T1000 (cell line): Measurements from ENCODE around the gene BPI.
"Not testable (repeated sequence)": the region's sequence is repeated elsewhere in the genome, so short reads cannot be mapped to it uniquely, and the experiment has no call there.

Source experiments
- DNase-seq: peaks from one replicate; lab custom pipeline; 2025; ENCODE audit warnings: mixed read lengths; lab: John Stamatoyannopoulos, UW

BPI gene

DNA sequence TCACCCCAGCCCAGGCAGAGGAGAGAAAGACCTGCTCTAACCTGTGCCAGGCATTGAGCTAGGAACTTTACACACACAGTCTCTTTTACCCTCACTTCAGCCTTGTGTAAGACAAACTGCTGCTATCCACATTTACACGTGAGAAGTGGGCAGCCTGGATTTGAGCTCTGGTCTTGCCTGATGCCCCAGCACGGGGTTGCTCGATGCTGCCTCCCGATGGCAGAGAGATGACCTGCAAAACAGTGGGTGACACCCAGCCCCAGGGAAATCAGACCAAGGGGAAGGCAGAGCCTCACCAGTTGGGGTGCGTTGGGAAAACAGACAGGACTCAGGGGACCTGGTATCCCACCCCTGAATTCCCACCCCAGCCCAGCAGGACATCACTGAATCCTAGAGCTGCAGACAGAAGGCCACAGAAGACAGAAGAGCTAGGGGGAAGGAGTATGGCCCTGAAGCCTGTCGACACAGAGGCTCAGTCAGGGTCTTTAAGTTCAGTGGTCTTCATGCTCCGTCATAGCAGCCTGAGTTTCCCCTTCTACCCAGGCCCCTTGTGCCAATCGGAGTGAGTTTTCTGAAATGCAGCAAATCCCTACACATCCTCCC, 990 bp downstream of the BPI start:
- DNase-seq: no peak

DNA sequence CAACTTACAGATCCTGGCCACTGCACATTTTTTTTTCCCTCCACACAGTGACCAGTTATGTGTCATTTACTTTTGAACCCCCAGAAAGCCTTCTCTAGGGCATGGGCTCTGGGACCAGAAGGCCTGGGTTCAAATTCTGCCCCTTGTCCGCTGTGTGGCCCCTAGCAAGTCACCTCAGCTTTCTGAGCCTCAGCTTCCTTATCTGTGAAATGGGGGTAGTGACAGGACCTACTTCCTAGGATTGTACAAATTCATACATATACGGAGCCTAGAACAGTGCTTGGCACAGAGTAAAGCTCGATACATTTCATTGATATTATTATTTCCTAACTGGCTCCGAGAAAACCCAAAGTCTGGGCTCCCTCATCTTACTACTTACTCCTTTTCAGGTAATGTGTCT, 1.6 kb downstream of the BPI start:
- no peak for DNase-seq

DNA sequence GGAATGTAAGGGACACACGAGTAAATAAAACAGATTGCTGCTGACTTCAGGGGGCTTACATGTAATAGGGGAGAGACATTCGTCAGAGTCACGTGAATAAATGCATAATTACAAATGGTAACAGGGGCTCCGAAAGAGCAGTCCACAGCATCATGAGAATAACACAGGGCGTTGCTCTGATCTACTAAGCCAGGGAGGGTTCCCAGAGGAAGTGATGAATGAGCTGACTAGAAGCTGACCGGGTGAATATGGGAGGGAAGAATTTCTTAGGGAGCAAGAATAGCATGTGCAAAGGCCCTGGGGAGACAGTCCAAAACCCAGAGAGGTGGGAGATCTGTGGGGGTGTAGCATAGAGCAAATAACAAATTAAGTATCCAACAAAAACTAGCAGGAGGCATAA, 2.4 kb downstream of the BPI start:
- no peak for DNase-seq

DNA sequence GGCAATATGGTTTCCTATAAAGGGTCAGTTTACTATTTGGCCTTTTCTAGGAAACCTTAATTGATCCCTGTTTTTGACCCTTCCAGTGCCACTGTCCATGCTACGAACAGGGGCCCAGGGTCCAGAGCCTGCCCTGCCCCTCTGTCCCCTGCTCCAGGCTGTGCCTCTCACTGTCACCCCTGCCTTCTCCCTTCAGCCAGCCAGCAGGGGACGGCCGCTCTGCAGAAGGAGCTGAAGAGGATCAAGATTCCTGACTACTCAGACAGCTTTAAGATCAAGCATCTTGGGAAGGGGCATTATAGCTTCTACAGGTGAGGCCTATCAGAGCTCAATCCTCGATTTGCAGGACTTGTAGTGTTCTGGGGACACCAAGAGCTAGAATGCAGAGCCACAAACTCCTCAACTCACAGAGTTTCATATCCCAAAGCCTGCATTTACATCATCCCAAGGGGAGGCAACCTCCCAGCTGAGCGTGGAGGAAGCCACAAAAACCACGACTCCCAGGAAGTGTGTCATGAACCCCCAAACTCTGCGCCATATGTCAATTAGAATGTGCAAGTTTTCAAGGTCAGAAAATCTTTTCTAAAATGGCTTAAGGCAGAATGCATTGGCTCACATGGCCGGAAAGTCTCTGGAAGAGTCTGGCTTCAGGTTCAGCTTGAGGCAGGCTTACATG, 3.6 kb downstream of the BPI start:
- DNase-seq: no peak

DNA sequence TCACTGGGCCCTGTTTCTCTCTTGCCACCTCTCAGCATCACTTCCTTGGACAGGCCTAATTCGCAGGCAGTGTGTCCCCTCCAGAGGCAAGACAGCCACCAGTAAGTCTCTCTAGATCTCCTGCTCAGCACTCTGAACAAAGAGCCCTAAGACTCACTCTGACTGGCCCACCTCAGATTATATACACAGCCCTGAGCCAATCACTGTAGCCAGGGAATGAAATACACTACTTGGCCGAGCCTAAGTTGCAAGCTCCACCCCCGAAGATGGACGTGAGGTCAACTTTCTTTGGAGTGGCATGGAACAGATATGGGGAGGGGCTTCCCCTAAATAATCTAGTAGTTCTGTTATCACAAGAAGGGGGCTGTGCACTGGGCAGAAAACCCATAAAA, 4.1 kb downstream of the BPI start:
- DNase-seq: no peak

DNA sequence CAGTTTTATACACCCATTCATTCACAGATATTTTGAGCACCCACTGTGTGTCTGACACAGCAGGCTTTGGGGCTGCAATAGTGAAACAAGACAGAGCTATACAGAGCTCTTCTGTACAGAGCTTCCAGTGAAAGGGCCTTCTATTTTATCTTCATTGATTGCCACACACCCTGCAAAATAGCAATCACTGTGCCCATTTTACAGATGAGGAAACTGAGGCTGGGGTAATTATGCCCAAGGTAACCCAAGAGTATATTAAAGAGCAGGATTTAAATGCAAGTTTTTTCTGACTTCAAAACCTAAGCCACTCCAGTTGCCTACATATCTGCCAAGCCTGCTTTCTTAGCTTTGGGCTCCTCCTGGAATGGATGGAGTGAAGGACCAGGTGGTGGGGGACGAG, 4.5 kb downstream of the BPI start:
- no peak for DNase-seq

DNA sequence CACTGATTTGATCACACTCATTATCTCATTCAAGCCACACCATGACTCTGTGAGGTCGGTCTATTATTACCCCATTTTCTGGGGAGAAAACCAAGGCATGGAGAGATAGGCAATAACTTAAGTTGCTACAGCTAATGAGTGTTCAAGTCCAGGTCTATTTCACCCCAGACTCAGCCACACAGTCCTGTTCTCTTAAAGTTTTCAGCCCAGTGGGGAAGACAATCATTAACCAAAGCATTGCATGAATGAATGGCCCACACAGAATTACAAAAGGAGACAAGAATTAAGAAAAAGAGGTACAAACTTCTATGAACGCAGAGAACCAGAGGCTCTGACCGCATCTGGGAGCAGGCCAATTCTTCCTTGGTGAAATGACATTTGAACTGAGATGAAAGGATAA, 7.1 kb downstream of the BPI start:
- DNase-seq: no peak

DNA sequence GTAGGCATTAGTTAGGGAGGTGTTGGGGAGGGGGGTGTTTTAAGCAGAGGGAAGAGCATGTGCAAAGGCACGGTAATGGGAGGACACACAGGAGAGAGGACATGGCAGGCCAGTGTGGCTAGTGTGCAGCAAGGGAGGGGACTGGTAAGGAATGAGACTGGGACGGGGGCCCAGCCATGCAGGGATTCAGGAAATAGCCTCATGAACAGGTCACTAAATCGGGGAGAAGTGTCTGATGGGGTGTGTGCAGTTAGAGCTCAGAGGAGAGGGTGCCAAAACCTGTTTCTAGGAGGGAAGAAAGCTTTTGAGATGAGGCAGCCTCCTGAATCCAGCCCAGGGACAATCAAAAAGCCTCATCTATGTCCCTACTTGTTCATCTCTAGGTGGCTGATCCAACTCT, 7.5 kb downstream of the BPI start:
- DNase-seq: no peak

DNA sequence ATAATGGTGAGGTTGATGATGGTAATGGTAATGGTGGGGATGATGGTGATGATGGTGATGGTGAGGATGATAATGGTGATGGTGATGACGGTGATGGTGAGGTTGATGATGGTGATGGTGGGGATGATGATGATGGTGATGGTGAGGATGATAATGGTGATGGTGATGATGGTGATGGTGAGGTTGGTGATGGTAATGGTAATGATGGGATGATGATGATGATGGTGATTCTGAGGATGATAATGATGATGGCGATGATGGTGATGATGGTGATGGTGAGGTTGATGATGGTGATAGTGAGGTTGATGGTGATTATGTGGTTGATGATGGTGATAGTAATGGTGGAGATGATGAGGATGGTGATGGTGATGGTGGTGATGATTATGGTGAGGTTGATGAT, 9.7 kb downstream of the BPI start:
- no peak for DNase-seq

DNA sequence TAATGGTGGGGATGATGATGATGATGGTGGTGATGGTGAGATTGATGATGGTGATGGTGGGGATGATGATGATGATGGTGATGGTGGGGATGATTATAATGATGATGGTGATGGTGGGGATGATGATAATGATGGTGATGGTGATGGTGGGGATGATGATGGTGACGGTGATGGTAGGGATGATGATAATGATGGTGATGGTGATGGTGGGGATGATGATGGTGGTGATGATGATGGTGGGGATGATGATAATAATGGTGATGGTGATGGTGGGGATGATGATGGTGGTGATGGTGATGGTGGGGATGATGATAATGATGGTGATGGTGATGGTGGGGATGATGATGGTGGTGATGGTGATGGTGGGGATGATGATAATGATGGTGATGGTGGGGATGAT, 10.4 kb downstream of the BPI start:
- DNase-seq: not testable (repeated sequence)

DNA sequence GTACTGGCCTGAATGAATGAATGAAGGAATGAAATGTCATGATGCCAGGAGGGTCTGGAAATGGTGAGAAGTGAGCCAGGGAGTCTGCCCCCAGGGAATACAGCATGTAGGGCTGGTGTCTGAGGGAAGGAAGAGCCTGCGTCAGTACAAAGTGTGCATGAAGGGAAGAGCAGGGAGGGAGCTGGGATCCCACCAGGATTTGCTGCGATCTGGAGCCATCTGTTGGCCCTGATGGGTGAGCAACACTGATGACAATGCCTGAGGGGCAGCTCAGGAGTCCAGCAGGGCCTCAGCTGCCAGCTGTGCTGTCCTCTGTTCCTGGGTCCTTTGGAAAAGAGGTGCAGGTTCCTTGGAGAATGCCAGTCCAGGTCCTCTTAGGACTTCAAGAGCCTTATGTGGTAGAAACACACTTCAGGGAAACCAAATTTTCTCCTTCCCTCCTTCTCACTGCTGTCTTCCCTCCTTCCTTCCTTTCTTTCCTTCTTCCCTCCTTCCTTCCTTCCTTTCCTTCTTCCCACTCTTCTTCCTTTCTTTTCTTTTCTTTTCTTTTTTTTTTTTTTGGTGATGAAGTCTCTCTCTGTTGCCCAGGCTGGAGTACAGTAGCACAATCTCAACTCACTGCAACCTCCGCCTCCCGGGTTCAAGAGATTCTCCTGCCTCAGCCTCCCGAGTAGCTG, 11.5 kb downstream of the BPI start:
- no peak for DNase-seq

DNA sequence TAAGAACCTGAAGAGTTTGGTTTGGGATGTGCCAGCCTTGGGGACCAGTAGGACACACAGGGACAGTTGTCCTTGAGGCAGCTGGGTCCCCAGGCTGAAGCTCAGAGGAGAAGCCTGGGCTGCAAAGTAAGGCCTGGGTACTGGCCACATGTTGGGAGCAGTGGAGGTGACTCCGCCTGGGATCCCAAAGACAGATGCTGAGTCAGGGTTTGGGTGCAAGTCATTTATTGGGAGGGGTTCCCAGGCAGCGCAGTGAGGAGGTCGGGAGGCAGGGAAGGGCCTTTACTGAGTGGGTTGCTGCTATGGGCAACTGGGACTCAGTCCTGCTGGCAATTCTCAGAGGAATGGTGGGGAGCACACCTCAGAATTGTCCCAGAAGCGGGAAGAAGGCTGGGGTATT, 12.4 kb downstream of the BPI start:
- no peak for DNase-seq

DNA sequence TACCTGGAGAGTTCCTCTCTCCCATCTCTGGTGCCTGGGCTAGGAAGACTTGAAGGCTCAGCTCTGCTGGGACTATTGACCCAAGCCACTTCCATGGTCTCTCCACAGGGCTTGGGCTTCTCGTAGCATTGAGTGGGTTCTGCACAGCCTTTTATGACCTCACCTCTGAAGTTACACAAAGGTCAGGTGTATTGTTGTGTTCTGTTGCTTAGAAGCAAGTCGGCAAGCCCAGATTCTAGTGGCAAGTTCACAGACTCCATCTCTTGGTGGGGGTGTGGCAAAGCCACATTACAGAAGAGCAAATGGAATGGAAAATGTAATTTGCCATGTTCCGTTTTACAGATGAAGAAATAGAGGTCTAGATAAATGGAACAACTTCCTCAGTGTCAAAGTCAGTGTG, 13.5 kb downstream of the BPI start:
- DNase-seq: no peak

DNA sequence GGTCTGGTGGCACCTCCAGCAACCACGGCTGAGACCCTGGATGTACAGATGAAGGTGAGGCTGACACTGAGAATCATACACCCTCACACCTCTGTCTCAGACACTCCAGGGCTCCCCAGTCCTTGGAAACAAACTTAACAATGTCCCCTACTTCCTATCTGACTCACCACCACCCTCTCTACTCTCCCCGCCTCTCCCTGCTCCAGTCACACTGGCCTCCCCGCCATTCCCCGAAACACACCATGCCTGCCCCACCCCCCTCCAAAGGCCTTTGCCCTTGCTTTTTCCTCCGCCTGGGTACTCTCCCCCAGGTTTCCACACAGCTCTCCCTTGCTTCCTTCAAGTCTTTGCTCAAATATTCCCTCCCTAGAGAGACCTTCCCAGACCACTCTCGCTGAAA, 16.3 kb downstream of the BPI start:
- no peak for DNase-seq

DNA sequence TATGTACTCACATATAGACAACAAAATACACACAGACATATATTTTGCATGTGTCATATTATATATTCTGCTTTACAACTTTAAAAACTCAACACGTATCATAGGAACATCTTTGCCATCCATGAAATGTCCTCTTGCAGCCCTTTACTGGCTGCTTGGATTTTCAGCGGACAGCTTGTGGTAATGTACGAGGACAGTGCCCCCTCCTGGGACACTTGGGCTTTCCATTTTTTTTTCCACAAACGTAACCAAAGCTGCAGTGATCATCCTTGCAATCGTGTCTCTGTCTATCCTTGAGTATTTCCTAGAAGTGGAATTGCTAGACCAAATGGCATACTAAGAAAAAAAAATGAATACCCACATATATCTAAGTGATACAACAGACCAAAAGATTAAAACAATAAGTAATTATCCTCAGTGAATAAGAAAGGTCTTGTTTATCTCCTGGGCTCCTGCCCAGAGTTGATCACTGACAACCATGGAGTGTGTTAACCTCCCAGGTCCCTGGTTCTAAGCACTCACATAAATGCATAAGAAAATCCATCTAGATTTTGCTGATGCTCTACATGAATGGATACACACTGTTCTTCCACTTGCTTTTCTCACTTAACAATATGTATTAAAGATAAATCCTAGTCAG, 18.1 kb downstream of the BPI start:
- DNase-seq: no peak

DNA sequence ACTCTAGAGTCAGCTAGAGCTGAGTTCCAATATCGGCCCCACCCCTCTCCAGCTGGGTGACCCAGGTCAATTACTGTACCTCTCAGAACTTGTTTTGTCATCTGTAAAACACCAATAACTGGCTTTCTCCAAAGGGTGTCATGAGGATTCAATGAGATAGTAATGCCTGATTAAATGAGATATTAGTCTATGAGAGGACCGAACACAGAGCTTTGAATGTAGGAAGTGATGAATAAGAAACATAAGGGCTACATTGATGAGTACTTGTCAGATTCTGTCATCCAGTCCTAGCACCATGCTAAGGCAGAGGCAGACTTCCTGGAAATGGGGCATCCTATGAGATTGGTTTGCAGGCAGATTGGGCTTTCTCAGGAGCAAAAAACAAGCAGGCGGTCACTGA, 20.2 kb downstream of the BPI start:
- DNase-seq: no peak

DNA sequence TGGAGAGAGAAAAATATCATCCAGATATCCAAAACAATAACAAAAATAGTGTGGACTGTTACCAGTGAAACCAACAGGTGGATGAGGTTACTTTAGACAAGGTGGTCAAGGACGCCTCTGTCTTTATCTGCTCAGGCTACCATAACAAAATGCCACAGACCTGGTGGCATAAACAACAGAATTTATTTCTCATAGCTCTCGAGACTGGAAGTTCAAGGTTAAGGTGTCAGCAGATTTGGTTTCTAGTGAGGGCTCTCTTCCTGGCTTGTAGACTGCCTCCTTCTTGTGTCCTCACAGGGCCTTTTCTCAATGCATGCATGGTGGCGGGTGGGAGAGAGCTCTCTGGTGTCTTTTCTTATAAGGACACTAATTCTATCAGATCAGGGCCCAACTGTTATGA, 21.2 kb downstream of the BPI start:
- no peak for DNase-seq

DNA sequence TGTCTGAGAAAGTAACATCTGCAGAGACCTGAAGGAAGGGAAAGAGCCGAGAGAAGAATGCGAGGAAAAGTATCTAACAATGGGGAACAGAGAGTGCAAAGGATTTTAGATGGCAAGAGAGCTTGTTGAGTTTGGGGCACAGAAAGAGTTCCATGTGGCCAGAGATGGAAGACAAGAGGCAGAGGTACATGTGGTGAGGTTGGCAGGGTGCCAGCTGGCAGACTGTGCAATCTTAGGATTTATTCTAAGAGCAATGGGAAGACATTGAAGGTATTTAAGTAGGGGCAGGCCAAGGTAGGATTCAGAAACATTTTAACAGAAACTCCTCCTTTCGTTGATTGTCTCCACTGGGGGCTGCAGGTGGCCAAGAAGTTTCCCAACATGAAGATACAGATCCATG, 21.9 kb downstream of the BPI start:
- no peak for DNase-seq

DNA sequence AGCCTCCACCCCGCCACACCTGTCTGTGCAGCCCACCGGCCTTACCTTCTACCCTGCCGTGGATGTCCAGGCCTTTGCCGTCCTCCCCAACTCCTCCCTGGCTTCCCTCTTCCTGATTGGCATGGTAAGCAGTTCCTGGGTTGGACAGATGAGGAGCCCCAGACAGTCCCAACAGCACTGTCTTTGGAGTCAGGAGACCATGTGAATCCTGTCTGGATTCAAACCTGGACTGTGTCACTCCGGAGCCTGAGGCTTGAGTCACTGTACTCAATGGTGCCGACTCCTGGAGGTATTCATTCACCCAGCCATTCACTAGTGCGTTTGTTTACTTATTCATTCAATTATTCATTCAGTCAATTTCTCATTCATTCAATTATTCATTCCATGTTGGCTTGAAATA, 22.4 kb downstream of the BPI start:
- no peak for DNase-seq

DNA sequence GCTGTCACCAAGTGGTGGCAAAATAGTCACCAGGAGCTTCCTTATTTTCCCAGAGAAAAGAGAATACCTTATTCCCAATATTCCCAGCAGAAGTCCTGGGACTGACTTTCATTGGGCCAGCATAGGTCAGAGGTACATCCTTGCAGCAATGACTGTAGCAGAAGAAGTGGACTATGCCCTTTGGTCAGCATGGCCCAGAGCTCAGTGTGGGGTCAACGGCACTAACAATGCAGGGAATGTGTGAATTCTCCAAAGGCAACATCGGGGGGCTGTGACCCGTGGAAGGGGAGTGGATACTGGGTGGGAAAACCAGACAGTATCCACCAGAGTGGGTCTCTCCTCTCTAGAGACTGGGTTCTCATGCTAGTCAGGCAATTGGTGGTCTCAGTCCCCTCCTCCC, 26.7 kb downstream of the BPI start:
- no peak for DNase-seq

DNA sequence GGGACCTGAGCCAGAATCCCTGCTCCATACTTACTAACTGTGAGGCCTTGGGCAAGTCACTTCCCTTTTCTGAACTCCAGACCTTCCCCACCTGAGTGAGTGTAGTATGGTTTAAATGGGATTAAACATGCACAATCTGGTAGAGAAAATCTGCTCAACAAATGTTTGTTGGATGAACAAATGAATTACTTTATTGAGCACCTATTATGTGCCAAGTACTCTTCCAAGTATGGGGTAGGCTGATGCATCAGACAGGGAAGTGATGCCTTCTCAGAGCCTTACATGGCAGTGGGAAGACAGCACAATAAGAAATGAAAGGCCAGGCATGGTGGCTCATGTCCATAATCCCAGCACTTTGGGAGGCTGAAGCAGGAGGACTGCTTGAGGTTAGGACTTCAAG, 27.3 kb downstream of the BPI start:
- no peak for DNase-seq

DNA sequence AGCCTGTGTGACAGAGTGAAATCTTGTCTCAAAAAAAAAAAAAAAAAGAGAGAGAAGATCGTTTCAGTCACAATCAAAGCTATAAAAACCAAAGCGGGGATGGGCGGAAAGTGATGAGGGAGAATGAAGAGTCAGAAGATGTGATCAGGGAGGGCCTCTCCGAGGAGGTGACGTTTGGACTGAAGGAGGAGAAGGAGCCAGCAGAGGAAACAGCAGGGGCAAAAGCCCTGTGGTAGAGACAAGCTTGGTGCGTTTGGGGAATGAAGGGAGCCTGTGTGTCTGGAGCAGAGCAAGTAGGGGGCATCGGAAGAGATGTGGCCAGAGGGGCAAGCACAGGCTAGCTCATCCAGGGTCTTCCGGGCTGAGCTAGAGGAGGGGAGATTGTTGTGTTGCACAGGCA, 27.9 kb downstream of the BPI start:
- no peak for DNase-seq

DNA sequence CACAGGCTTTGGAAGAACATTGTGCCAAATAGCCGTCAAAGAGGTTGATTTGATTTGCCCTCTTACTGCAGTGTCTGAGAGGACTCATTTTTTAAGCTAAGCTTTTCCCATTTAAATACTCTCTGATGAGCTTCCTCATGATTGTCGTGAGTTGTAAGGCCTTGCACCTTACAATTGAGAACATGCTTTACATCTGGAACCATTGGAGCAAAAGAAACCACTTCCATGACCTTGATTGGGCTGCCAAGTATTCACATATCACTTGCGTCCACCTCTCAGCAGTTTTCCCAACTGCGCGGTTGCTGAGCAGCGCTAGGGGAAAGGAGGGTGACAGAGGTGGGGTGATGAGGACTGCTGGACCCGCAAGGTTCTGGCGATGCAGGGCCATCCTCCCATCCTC, 30.1 kb downstream of the BPI start:
- no peak for DNase-seq
